ENCODE results near the gene PEF1.

PEF1 gene

GRCh38 chr1:31663622-31664452 lies 19.2 kb upstream of the PEF1 start:
- no peak overlapping the region for H3K4me3 ChIP-seq (ENCODE audit: low read length)
- H3K9me3 ChIP-seq (ENCODE audit: insufficient read depth, low read depth, low read length) = no peaks in the 10 kb centered on the region
- no peak overlapping the region for H3K9ac ChIP-seq (ENCODE audit: low read depth, low read length)
- 39% methylated on average over 9 of the region's 9 CpGs for WGBS
- no peaks in the 10 kb centered on the region for H3K36me3 ChIP-seq (ENCODE audit: insufficient read depth, low read length)
- H3K4me1 ChIP-seq (ENCODE audit: insufficient read depth, low read length) = peaks cover 5% of the 10 kb centered on the region; the same call in 1 of the 2 replicates
- no peaks in the 10 kb centered on the region for H3K27me3 ChIP-seq (ENCODE audit: insufficient read depth, low read length)
- no peak overlapping the region for H3K27ac ChIP-seq (ENCODE audit: low read depth, low read length)

DNA sequence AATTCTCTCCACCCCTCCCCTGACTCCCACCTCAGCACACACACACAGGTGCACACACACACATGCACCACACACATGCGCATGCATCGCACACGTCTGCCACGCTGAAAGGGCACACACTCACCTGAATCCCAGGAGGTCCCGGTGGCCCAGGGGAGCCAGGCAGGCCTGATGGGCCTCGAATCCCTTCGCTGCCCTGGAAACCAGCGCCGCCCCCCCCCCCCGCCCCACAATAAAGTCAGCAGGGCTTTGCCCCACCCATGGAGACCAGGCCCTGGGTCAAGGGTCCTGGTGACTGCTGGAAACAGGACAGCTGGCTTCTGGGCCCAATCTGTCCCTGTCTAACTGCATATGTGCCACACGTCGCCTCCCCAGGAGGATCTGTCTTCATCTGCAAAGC lies 17.8 kb upstream of the PEF1 start:
- H3K27me3 ChIP-seq (ENCODE audit: insufficient read depth, low read length) = no peaks in the 10 kb centered on the region
- H3K9me3 ChIP-seq (ENCODE audit: insufficient read depth, low read depth, low read length) = no peaks in the 10 kb centered on the region
- peaks cover 5% of the 10 kb centered on the region; the same call in 1 of the 2 replicates for H3K4me1 ChIP-seq (ENCODE audit: insufficient read depth, low read length)
- no peak overlapping the region for H3K27ac ChIP-seq (ENCODE audit: low read depth, low read length)
- no peak overlapping the region for H3K9ac ChIP-seq (ENCODE audit: low read depth, low read length)
- no peak overlapping the region for H3K4me3 ChIP-seq (ENCODE audit: low read length)
- 90% methylated on average over 12 of the region's 12 CpGs for WGBS
- H3K36me3 ChIP-seq (ENCODE audit: insufficient read depth, low read length) = no peaks in the 10 kb centered on the region

- H3K27me3 ChIP-seq (ENCODE audit: insufficient read depth, low read length) = no peaks in the 10 kb centered on the region
- H3K36me3 ChIP-seq (ENCODE audit: insufficient read depth, low read length) = no peaks in the 10 kb centered on the region
- 86% methylated on average over 6 of the region's 6 CpGs for WGBS
These were observed 17.2 kb upstream of the PEF1 start for GRCh38 chr1:31661856-31662255.

GRCh38 chr1:31660871-31661455 lies 16.3 kb upstream of the PEF1 start:
- no peaks in the 10 kb centered on the region for H3K36me3 ChIP-seq (ENCODE audit: insufficient read depth, low read length)
- WGBS = 93% methylated on average over 4 of the region's 4 CpGs
- H3K9me3 ChIP-seq (ENCODE audit: insufficient read depth, low read depth, low read length) = no peaks in the 10 kb centered on the region
- no peak overlapping the region for H3K27ac ChIP-seq (ENCODE audit: low read depth, low read length)
- H3K4me3 ChIP-seq (ENCODE audit: low read length) = no peak overlapping the region
- no peaks in the 10 kb centered on the region for H3K27me3 ChIP-seq (ENCODE audit: insufficient read depth, low read length)
- H3K9ac ChIP-seq (ENCODE audit: low read depth, low read length) = no peak overlapping the region
- H3K4me1 ChIP-seq (ENCODE audit: insufficient read depth, low read length) = no peaks in the 10 kb centered on the region

More at GRCh38 chr1:31661856-31662255, 17.2 kb upstream of the PEF1 start:
- H3K9me3 ChIP-seq (ENCODE audit: insufficient read depth, low read depth, low read length) = no peaks in the 10 kb centered on the region
- H3K9ac ChIP-seq (ENCODE audit: low read depth, low read length) = no peak overlapping the region
- no peak overlapping the region for H3K27ac ChIP-seq (ENCODE audit: low read depth, low read length)
- H3K4me3 ChIP-seq (ENCODE audit: low read length) = no peak overlapping the region
- H3K4me1 ChIP-seq (ENCODE audit: insufficient read depth, low read length) = peaks cover 5% of the 10 kb centered on the region; the same call in 1 of the 2 replicates

GRCh38 chr1:31659889-31660288 lies 15.2 kb upstream of the PEF1 start:
- Histone ChIP-seq H3K27me3 (ENCODE audit: insufficient read depth, low read length) (no peaks in the 10 kb centered on the region), H3K36me3 (ENCODE audit: insufficient read depth, low read length) (no peaks in the 10 kb centered on the region), H3K27ac (ENCODE audit: low read depth, low read length) (no peak overlapping the region), H3K9me3 (ENCODE audit: insufficient read depth, low read depth, low read length) (no peaks in the 10 kb centered on the region), H3K9ac (ENCODE audit: low read depth, low read length) (no peak overlapping the region), H3K4me3 (ENCODE audit: low read length) (no peak overlapping the region), H3K4me1 (ENCODE audit: insufficient read depth, low read length) (no peaks in the 10 kb centered on the region)
- 79% methylated on average over 3 of the region's 3 CpGs for WGBS

- Histone ChIP-seq H3K36me3 (ENCODE audit: insufficient read depth, low read length) (no peaks in the 10 kb centered on the region), H3K27ac (ENCODE audit: low read depth, low read length) (no peak overlapping the region), H3K4me3 (ENCODE audit: low read length) (no peak overlapping the region), H3K4me1 (ENCODE audit: insufficient read depth, low read length) (no peaks in the 10 kb centered on the region), H3K9ac (ENCODE audit: low read depth, low read length) (no peak overlapping the region), H3K9me3 (ENCODE audit: insufficient read depth, low read depth, low read length) (no peaks in the 10 kb centered on the region), H3K27me3 (ENCODE audit: insufficient read depth, low read length) (no peaks in the 10 kb centered on the region)
- WGBS = 81% methylated on average over 3 of the region's 3 CpGs
These were observed 14.0 kb upstream of the PEF1 start for GRCh38 chr1:31658721-31659120.

- Histone ChIP-seq H3K4me1 (ENCODE audit: insufficient read depth, low read length) (no peaks in the 10 kb centered on the region), H3K4me3 (ENCODE audit: low read length) (no peak overlapping the region), H3K27me3 (ENCODE audit: insufficient read depth, low read length) (no peaks in the 10 kb centered on the region), H3K9ac (ENCODE audit: low read depth, low read length) (no peak overlapping the region), H3K36me3 (ENCODE audit: insufficient read depth, low read length) (no peaks in the 10 kb centered on the region), H3K9me3 (ENCODE audit: insufficient read depth, low read depth, low read length) (no peaks in the 10 kb centered on the region), H3K27ac (ENCODE audit: low read depth, low read length) (no peak overlapping the region)
- WGBS = 95% methylated on average over 12 of the region's 12 CpGs
These were observed 13.4 kb upstream of the PEF1 start for GRCh38 chr1:31657972-31658510.

DNA sequence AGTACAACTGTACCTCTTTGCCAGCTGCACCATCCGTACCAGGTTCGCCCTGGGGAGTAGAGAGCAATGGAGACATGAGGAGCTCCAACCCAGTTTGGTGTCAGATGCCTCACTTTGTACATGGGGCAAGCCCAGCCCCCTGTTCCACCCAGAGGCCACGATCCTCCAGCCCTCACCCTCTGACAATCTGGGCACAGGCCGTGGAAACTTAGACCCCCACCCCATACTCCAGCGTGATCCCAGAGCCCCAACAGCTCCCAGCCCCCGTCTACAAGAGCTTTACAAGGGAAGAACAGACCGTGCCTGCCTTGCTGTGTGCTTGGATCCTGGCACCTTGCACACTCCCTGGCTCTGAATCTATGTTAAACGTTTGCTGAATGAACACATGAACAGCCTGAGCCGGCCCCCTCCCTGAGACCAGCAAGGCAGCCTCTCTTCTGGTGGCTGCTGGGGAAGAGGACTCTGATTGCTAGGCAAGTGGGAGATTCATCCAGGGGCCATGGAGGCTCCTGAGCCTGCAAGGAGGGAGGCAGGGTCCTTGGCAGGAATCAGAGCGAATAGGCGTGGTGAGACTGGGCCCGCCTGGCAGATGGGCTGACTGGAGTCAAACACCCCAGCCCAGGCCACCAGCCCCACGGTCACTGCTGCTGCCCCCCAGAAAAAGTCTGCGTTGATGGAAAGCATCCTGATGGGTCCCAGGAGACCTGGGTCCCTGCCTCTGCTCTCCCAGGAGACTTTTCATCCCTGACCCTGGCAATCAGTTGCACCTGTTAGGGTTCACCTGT lies 12.5 kb upstream of the PEF1 start:
- no peaks in the 10 kb centered on the region for H3K9me3 ChIP-seq (ENCODE audit: insufficient read depth, low read depth, low read length)
- no peaks in the 10 kb centered on the region for H3K4me1 ChIP-seq (ENCODE audit: insufficient read depth, low read length)
- 92% methylated on average over 14 of the region's 14 CpGs for WGBS
- H3K27me3 ChIP-seq (ENCODE audit: insufficient read depth, low read length) = no peaks in the 10 kb centered on the region
- H3K27ac ChIP-seq (ENCODE audit: low read depth, low read length) = no peak overlapping the region
- H3K4me3 ChIP-seq (ENCODE audit: low read length) = no peak overlapping the region
- no peak overlapping the region for H3K9ac ChIP-seq (ENCODE audit: low read depth, low read length)
- no peaks in the 10 kb centered on the region for H3K36me3 ChIP-seq (ENCODE audit: insufficient read depth, low read length)

GRCh38 chr1:31655756-31656155 lies 11.1 kb upstream of the PEF1 start:
- WGBS = 94% methylated on average over 4 of the region's 4 CpGs
- no peak overlapping the region for H3K4me3 ChIP-seq (ENCODE audit: low read length)
- no peaks in the 10 kb centered on the region for H3K9me3 ChIP-seq (ENCODE audit: insufficient read depth, low read depth, low read length)
- H3K9ac ChIP-seq (ENCODE audit: low read depth, low read length) = no peak overlapping the region
- H3K4me1 ChIP-seq (ENCODE audit: insufficient read depth, low read length) = no peaks in the 10 kb centered on the region
- H3K36me3 ChIP-seq (ENCODE audit: insufficient read depth, low read length) = no peaks in the 10 kb centered on the region
- no peak overlapping the region for H3K27ac ChIP-seq (ENCODE audit: low read depth, low read length)
- no peaks in the 10 kb centered on the region for H3K27me3 ChIP-seq (ENCODE audit: insufficient read depth, low read length)

GRCh38 chr1:31655104-31655503 lies 10.4 kb upstream of the PEF1 start:
- Histone ChIP-seq H3K27ac (ENCODE audit: low read depth, low read length) (no peak overlapping the region), H3K36me3 (ENCODE audit: insufficient read depth, low read length) (no peaks in the 10 kb centered on the region), H3K9me3 (ENCODE audit: insufficient read depth, low read depth, low read length) (no peaks in the 10 kb centered on the region), H3K9ac (ENCODE audit: low read depth, low read length) (no peak overlapping the region), H3K27me3 (ENCODE audit: insufficient read depth, low read length) (no peaks in the 10 kb centered on the region), H3K4me1 (ENCODE audit: insufficient read depth, low read length) (no peaks in the 10 kb centered on the region), H3K4me3 (ENCODE audit: low read length) (no peak overlapping the region)
- WGBS = 93% methylated on average over 6 of the region's 6 CpGs

DNA sequence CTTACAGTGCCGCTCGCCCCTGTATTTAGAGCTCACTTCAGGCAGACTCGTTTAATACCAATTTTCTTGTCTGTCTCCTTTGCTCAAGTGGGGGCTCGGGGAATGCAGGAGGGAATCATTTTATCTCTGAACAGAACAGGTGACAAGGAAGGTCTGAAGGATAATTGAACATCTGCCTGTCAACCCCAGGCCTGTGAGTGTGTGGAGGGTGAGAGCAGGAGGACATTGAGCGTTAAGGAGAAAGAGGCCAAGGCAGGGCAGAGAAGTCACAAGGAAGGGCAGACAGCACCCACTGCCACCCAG lies 9.7 kb upstream of the PEF1 start:
- H3K4me1 ChIP-seq (ENCODE audit: insufficient read depth, low read length) = no peaks in the 10 kb centered on the region
- no peak overlapping the region for H3K9ac ChIP-seq (ENCODE audit: low read depth, low read length)
- no peak overlapping the region for H3K4me3 ChIP-seq (ENCODE audit: low read length)
- no peaks in the 10 kb centered on the region for H3K36me3 ChIP-seq (ENCODE audit: insufficient read depth, low read length)
- no peaks in the 10 kb centered on the region for H3K9me3 ChIP-seq (ENCODE audit: insufficient read depth, low read depth, low read length)
- no peak overlapping the region for H3K27ac ChIP-seq (ENCODE audit: low read depth, low read length)
- 95% methylated on average over 5 of the region's 5 CpGs for WGBS
- no peaks in the 10 kb centered on the region for H3K27me3 ChIP-seq (ENCODE audit: insufficient read depth, low read length)

Data from HUES64 (cell line).